GM20000 (cell line): Measurements from ENCODE around the gene DUSP10.

Source experiments
- DNase-seq: peaks from one replicate; pipeline ENCODE4 v3.0.0; 2012; ENCODE audit warnings: low spot score
- TF ChIP-seq, protein P1 (sequence below): IDR thresholded peaks from 2 replicates; pipeline ENCODE4 v1.5.1; 2012; ENCODE audit warnings: mild to moderate bottlenecking, control low read depth; ENCODE audit errors: extremely low read depth, missing control alignments

Gene DUSP10

DNA sequence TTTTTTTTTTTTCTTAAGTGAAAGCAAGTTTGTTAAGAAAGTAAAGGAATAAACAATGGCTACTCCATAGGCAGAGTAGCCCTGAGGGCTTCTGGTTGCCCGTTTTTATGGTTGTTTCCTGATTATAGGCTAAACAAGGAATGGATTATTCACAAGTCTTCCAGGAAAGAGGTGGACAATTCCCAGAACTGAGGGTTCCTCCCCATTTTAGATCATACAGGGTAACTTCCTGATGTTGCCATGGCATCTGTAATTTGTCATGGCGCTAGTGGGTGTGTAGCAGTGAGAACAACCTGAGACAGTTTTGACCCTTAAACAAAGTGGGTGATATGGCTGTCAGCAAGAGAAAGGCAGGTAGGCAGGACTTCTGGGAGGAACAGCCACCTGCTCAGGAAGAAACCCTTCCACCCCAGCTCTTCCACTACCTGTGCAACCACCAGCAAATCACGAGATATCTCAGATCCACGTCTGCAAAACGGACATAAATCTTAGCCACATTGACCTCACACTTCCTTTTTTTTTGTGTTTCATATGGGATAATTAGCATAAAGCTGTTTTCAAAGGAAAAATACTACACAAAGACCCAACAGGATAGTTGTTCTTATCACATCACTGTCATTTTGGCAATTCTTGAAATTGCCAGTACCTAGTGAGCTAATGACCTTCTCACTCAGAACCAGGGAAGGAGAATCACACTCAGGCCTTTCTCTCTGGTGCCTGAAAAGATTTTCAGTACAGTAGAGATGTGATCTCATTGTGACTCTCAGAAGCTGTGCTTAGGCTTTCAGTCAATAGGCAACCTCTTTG lies 34.8 kb upstream of the DUSP10 start:
- peak; percentile 29 for DNase-seq
- TF ChIP-seq, protein P1, sequence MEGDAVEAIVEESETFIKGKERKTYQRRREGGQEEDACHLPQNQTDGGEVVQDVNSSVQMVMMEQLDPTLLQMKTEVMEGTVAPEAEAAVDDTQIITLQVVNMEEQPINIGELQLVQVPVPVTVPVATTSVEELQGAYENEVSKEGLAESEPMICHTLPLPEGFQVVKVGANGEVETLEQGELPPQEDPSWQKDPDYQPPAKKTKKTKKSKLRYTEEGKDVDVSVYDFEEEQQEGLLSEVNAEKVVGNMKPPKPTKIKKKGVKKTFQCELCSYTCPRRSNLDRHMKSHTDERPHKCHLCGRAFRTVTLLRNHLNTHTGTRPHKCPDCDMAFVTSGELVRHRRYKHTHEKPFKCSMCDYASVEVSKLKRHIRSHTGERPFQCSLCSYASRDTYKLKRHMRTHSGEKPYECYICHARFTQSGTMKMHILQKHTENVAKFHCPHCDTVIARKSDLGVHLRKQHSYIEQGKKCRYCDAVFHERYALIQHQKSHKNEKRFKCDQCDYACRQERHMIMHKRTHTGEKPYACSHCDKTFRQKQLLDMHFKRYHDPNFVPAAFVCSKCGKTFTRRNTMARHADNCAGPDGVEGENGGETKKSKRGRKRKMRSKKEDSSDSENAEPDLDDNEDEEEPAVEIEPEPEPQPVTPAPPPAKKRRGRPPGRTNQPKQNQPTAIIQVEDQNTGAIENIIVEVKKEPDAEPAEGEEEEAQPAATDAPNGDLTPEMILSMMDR, result no peak

DNA sequence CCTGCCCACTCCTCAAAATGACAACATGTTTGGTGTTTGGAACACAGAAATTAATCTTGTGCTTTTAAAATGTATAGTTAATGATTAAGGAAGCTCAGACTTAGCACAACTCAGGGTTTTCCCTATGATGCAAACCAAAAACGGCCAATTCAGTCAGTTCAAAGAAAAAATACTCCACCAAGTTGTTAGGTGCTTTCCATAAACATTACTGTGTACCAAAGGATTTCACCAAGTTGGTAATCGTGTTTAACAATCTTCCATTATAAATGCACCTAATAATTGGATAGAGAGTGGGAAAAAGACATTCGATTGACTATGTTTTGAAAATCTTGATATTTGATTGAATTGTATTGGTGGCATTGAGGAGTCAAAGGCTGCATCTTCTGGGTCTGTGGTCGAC lies 33.3 kb upstream of the DUSP10 start:
- DNase-seq, result no peak
- TF ChIP-seq, protein P1, result no peak

DNA sequence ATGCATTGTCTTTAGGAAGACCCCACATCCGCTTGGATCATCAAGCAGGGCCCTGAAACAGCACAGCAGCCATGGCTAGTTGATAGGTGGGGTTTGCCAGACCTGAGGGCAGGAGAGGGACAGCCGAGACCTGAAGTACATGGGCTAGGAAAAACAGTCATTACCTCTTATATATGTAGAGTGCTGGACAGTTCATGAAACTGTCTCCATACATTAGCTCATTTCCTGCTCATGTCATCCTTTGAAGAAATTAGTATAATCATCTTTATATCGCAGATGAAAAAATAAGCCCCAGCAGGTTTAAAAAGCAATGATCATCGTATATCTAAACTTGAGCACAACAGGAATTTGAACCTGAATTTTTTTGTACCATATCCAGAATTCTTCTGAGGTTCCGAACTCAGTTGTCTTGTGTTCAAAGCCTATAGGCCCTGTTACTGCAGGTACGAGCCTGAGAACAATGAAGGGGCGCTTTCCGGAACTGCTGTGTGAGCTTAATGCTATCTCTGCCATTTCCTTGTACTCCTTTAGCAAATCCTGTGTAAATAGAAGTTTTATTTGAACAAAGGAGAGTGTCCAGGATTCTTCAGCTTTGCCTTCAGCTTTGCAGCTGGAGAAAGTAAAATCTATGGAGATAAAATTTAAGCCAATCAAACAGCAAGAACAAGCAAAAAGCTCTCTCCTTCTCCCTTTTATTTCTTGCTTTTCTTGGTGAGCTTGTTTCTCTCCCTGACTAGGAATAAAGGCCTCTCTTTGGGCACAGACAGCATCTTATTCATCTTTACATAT lies 32.4 kb upstream of the DUSP10 start:
- DNase-seq, result no peak
- TF ChIP-seq, protein P1, result no peak

DNA sequence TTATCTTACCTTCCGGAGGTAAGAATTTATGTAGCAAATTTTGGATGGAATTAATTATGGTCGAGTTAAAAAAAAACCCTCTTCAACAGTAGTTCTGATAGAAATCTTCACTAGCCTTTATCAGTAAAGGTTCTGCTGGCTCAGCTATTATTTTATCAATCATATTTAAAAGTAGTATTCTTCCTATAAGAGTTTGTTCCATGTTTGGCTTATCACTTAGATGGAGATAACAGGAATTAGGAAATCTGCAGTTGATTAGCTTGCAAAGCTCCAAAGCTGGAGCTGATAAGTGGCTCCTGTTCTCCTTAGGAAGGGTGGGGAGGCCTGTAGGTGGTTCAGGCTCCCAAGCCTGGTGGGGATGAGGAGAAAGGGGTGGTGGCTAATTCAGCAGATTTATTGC lies 31.5 kb upstream of the DUSP10 start:
- DNase-seq, result no peak
- TF ChIP-seq, protein P1, result no peak

DNA sequence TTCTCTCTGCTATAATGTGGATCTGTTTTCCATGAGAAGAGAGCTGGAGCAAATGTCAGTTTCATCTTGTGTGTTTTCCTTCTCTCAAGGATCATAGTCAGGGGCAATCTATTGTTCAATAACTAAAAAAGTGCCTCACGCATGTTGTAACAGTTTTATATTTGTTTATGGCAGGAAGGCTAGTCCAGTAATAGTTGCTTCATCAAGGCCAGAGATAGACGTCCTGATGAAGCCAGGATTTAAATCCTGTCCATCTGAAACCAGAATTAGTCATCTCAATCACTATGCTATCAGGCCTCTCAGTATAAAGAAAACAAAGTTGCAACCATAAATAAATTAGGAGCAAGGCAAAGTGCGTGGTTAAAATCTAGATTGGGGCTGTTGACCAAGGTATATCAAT lies 30.2 kb upstream of the DUSP10 start:
- no peak for DNase-seq
- TF ChIP-seq, protein P1, result no peak

DNA sequence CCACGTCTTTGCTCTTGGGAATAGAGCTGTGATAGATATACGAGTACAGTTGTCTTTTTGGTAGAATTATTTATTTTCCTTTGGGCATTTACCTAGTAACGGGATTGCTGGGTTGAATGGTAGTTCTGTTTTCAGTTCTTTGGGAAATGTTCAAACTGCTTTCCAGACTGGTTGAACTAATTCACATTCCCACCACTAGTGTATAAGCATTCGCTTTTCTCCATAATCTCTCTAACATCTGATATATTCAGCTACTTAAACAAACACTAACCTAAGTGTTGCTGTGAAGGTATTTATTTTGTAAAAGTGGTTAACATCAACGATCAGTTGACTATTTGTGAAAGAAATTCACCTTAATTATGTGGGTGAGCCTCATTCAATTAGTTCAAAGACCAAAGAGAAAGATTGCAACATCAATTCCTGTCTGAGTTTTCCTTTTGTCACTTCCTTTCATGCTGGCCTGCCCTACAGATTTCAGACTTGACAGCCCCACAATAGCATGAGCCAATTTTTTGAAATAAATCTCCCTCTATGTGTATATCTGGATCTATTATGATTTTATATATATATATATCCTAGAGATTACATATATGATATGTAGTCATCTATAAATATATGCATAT lies 26.7 kb upstream of the DUSP10 start:
- TF ChIP-seq, protein P1, result no peak
- no peak for DNase-seq

DNA sequence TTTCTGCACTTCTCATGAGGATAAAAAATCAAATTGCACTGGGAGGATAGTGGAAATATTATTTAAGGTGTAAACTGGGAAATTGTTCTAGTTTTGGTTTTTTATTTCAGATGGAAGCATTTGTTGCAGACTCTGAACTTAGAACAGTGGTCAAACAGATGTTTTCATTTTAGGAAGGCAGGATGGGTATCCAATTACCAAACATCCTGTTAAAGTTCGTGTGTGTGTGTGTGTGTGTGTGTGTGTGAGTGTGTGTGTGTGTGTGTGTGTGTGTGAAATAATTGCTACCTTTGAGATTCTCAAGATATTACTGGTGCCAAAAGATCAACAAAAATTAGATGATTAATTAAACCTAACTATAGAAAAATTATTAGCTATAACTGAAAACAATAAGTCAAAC lies 24.3 kb upstream of the DUSP10 start:
- TF ChIP-seq, protein P1, result no peak
- no peak for DNase-seq
